Right lobe of liver (tissue), 6 donors: ENCODE data around the gene LAMA1. TPM values are rescaled to one million over a fixed set of nuclear protein-coding genes. Genes with fewer than 3 reads are reported as not detected.

Experiments used
- ATAC-seq, 4 donors: fragments of 200-7000 bp; cut with Tn5 transposase; one replicate each; pipeline ENCODE4 v1.9.1; 2020; ENCODE audit warnings: mild to moderate bottlenecking in 4 of 4, moderate library complexity in 4 of 4
- DNase-seq, 3 donors: peaks; one replicate each; pipeline ENCODE4 v3.0.0-alpha.2; 2020
- H3K27ac ChIP-seq, 3 donors: fragments of 200-600 bp; one replicate each; pipeline ENCODE4 v1.8.0; 2022
- H3K27me3 ChIP-seq, 2 donors: fragments of 200-600 bp; one replicate each; pipeline ENCODE4 v1.8.0; 2022
- H3K36me3 ChIP-seq, 4 donors: fragments of 200-600 bp; sonication (generic) in 1 of 4; one replicate each; pipeline versions ENCODE4 v1.5.1 to v1.8.0; 2017 to 2022; ENCODE audit warnings: control low read depth in 1 of 4
- H3K4me1 ChIP-seq, 4 donors: fragments of 200-600 bp; sonication (generic) in 1 of 4; one replicate each; pipeline versions ENCODE4 v1.5.1 to v1.8.0; 2017 to 2022; ENCODE audit warnings: control low read depth in 1 of 4
- H3K4me3 ChIP-seq, 3 donors: fragments of 200-600 bp; one replicate each; pipeline ENCODE4 v1.8.0; 2022
- H3K9me3 ChIP-seq, 4 donors: fragments of 200-600 bp; sonication (generic) in 1 of 4; one replicate each; pipeline versions ENCODE4 v1.5.1 to v1.8.0; 2017 to 2022; ENCODE audit warnings: control low read depth in 1 of 4
- POLR2A ChIP-seq: fragments of 450-650 bp; IDR thresholded peaks from one replicate; pipeline ENCODE4 v1.6.1; 2017; ENCODE audit warnings: antibody characterized with exemption, mild to moderate bottlenecking
- WGBS: methylation state at CpG from one replicate; pipeline ENCODE4 v1.1.6; 2018; ENCODE audit warnings: low coverage, low lambda C conversion rate; ENCODE audit not compliant: insufficient coverage; ENCODE audit errors: missing lambda C conversion rate; 5-methylcytosine and 5-hydroxymethylcytosine counted together
- intact Hi-C, 2 donors: fragments of 100-400 bp; cut with DNase I; formaldehyde crosslinking; loops; one replicate each; pipeline versions ENCODE4 v1.11.2 to v1.14.1; 2022
- total RNA-seq, 6 experiments: library from RNA; depleted of rRNA in 2 of 6; stranded (reverse); fragments of >200 nt in 2 of 6; fragmentation: NEBNext Ultra II Directional in 3 of 6; extraction: Animal tissue kit (Norgen Biotek cat#: 25700) in 3 of 6; gene quantifications; one replicate each; pipeline versions ENCODE4 v1.1.0 to v1.2.4, GENCODE V29; 2016 to 2023
- TF ChIP-seq, protein P1 (sequence below), 4 donors: fragments of 200-600 bp in 3 of 4; fragments of 450-650 bp in 1 of 4; IDR thresholded peaks; one replicate each; pipeline versions ENCODE4 v1.5.1 to v1.8.0; 2016 to 2022; ENCODE audit warnings: antibody characterized with exemption in 4 of 4, mild to moderate bottlenecking in 2 of 4
- donor health status: DM: no; HTN: yes; CAD: no.
- donor health status: DM: no; HTN: no; CAD: no.
- donor health status: DM: no; HTN: no; CAD: no.
- donor health status: DM: no; HTN: yes; CAD: no.
- donor health status: DM: no; HTN: yes; CAD: no.

Gene LAMA1
- total RNA-seq, 6 experiments from 2014 or later: 0.06 to 0.56 (median 0.29) TPM

- Histone ChIP-seq H3K9me3 (no peaks in the 10 kb centered on the region), H3K27me3 (no peaks in the 10 kb centered on the region), H3K4me1 (no peaks in the 10 kb centered on the region), H3K36me3 (no peaks in the 10 kb centered on the region), H3K4me3 (no peak overlapping the region), H3K27ac (no peak overlapping the region)
- intact Hi-C loops: no loop called here
- TF ChIP-seq POLR2A: no peak
- TF ChIP-seq, protein P1, sequence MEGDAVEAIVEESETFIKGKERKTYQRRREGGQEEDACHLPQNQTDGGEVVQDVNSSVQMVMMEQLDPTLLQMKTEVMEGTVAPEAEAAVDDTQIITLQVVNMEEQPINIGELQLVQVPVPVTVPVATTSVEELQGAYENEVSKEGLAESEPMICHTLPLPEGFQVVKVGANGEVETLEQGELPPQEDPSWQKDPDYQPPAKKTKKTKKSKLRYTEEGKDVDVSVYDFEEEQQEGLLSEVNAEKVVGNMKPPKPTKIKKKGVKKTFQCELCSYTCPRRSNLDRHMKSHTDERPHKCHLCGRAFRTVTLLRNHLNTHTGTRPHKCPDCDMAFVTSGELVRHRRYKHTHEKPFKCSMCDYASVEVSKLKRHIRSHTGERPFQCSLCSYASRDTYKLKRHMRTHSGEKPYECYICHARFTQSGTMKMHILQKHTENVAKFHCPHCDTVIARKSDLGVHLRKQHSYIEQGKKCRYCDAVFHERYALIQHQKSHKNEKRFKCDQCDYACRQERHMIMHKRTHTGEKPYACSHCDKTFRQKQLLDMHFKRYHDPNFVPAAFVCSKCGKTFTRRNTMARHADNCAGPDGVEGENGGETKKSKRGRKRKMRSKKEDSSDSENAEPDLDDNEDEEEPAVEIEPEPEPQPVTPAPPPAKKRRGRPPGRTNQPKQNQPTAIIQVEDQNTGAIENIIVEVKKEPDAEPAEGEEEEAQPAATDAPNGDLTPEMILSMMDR (IDR thresholded peaks at IDR 0.05): peak; percentile 25 to 36 (median 31)
- WGBS: 42% methylated on average over 13 of the region's 20 CpGs
- DNase-seq (peak; percentile 38 to 67 (median 60)), ATAC-seq (peak; percentile 56 to 84 (median 72))
These were observed 79.2 kb downstream of the LAMA1 start for GRCh38 chr18:7038330-7038851.

- no peak for DNase-seq
- no peak for TF ChIP-seq POLR2A
- TF ChIP-seq, protein P1 (IDR thresholded peaks at IDR 0.05): no peak
- ATAC-seq: no peak
- 78% methylated on average over 4 of the region's 11 CpGs for WGBS
- Histone ChIP-seq H3K4me1 (no peaks in the 10 kb centered on the region), H3K9me3 (no peaks in the 10 kb centered on the region), H3K27ac (no peak overlapping the region), H3K4me3 (no peak overlapping the region), H3K27me3 (no peaks in the 10 kb centered on the region), H3K36me3 (no peaks in the 10 kb centered on the region)
- intact Hi-C loops: no loop called here
These were observed 80.1 kb downstream of the LAMA1 start for GRCh38 chr18:7037470-7037869.

GRCh38 chr18:7035807-7036206 lies 81.8 kb downstream of the LAMA1 start:
- ATAC-seq (no peak), DNase-seq (no peak)
- no peaks in the 10 kb centered on the region for H3K9me3 ChIP-seq
- H3K27me3 ChIP-seq: no peaks in the 10 kb centered on the region
- H3K36me3 ChIP-seq: no peaks in the 10 kb centered on the region
- no peaks in the 10 kb centered on the region for H3K4me1 ChIP-seq
- whole genome bisulfite sequencing: 89% methylated on average over 8 of the region's 11 CpGs
- no peak for TF ChIP-seq POLR2A
- TF ChIP-seq, protein P1 (IDR thresholded peaks at IDR 0.05): no peak
- H3K27ac ChIP-seq: no peak overlapping the region
- intact Hi-C loops: no loop called here
- H3K4me3 ChIP-seq: no peak overlapping the region

GRCh38 chr18:7034924-7035323 lies 82.7 kb downstream of the LAMA1 start:
- WGBS: 44% methylated on average over 5 of the region's 5 CpGs
- Histone ChIP-seq H3K27me3 (no peaks in the 10 kb centered on the region), H3K9me3 (no peaks in the 10 kb centered on the region), H3K4me1 (no peaks in the 10 kb centered on the region), H3K27ac (no peak overlapping the region), H3K4me3 (no peak overlapping the region), H3K36me3 (no peaks in the 10 kb centered on the region)
- DNase-seq (no peak), ATAC-seq (no peak)
- intact Hi-C loops: no loop called here
- TF ChIP-seq, protein P1 (IDR thresholded peaks at IDR 0.05): no peak
- TF ChIP-seq POLR2A: no peak

DNA sequence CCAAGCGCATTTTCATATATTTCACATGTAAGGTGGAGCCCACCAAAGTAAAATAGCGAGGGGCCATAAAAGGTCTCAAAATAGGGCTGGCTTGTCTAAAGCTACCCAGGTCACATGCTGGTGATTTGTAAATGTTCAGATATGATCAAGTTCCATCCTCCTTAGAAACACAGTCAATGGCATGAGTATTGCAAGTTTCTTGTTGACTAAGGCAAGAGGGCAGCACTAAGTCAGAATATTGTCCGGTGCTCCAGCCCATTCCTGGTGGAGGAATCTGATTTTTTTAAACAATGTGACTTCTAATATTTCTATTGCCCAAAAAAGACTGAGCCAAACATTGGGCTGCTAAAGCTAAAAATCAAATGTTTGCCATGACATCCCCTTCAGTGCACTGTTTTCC lies 85.1 kb downstream of the LAMA1 start:
- no peak for TF ChIP-seq POLR2A
- TF ChIP-seq, protein P1 (IDR thresholded peaks at IDR 0.05): no peak
- intact Hi-C loops: no loop called here
- no peaks in the 10 kb centered on the region for H3K4me1 ChIP-seq
- ATAC-seq (no peak), DNase-seq (no peak)
- H3K4me3 ChIP-seq: no peak overlapping the region
- 86% methylated on average over 3 of the region's 3 CpGs for WGBS
- no peaks in the 10 kb centered on the region for H3K9me3 ChIP-seq
- no peaks in the 10 kb centered on the region for H3K36me3 ChIP-seq
- no peak overlapping the region for H3K27ac ChIP-seq
- no peaks in the 10 kb centered on the region for H3K27me3 ChIP-seq
